GM19240 (cell line): ENCODE data around the gene DDX20.
"Not testable (repeated sequence)": the region's sequence is repeated elsewhere in the genome, so short reads cannot be mapped to it uniquely, and the experiment has no call there.

Experiments
- DNase-seq: peaks from one replicate; pipeline ENCODE4 v3.0.0; 2011; ENCODE audit warnings: low spot score; ENCODE audit not compliant: insufficient read length

DDX20 gene

GRCh38 chr1:111789142-111789541 is 33.4 kb downstream of the DDX20 start:
- no peak for DNase-seq

DNA sequence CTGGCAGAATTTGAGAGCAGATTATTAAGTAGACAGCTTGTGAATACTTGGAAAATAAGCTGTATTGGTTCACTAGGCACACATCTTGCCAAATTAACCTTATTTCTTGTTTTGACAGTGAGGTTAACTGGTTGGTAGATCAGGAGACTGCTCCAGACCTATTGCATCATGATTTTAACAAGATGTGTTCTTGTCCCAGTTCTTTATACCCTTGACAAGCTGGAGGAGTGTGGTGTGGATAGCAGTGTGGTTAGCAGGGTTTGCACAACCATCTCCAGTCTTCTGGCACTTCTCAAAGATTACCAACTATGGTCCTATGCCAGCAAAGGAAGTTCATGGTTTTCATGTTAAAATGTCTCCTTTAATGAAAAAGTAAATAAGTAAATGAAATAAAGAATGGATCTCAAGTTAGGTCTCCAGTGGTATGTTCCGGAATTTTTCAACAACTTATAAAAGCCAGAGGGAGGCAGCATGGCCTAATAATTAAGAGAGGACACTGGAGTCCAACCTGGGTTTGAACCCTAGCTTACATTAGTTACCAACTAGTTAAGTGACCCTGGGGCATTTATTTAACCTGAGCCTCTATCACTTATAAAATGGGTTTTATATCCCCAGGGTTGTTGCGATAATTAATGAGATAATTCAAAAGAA is 34.1 kb downstream of the DDX20 start:
- DNase-seq = no peak

GRCh38 chr1:111791776-111792175 is 36.1 kb downstream of the DDX20 start:
- no peak for DNase-seq

DNA sequence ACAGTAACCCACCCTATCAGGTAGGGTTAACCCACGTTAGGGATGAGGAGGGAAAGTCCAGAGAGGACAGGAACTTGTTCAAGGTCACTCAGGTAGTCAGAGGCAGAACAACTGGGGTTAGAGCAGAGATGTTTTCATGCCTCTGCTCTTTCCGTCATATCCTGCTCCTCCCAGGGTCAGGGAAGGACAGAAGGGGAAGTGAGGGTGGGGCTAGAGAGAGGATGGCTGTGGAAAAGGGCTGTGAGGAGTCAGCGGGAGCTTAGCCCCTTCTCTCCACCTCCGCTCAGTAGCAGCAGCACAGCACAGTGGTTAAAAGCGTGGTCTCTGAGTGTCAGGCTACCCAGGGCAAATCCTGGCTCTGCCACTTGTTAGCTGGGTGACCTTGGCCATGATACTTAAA is 36.5 kb downstream of the DDX20 start:
- no peak for DNase-seq

- DNase-seq = no peak
These were observed 38.2 kb downstream of the DDX20 start for GRCh38 chr1:111793923-111794322.

DNA sequence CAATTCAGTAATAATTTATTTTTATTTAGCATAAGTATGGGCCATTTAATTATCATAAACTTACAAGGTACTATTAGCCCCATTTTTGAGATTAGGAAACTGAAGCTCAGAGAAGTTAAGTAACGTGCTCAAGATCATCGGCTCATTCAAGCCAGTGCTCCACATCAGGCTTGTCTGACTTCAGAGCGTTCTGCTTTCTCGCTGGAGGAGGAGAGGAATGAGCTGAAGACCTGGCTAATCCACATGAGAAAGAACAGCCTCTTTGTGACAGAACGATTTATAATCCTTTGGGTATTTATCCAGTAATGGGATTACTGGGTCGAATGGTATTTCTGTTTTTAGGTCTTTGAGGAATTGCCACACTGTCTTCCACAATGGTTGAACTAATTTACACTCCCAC is 39.7 kb downstream of the DDX20 start:
- no peak for DNase-seq

DNA sequence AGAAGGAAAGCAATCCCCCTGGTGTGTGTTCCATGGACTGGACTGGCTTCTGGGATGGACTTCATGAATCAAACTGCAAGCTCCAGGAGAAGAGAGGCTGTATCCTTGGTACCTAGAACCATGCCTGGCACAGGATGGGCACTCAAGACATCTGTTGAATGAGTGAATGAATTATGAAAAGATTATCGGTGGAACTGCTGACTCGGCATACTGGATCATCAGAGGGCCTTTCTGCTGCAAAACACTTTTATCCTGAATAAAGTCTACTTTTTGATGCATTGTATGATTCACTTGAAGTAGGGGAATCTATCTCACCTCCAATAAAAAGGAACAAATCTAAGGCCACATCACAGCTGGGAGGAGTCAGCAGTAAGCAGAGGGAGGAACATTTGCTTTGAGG is 42.9 kb downstream of the DDX20 start:
- no peak for DNase-seq

DNA sequence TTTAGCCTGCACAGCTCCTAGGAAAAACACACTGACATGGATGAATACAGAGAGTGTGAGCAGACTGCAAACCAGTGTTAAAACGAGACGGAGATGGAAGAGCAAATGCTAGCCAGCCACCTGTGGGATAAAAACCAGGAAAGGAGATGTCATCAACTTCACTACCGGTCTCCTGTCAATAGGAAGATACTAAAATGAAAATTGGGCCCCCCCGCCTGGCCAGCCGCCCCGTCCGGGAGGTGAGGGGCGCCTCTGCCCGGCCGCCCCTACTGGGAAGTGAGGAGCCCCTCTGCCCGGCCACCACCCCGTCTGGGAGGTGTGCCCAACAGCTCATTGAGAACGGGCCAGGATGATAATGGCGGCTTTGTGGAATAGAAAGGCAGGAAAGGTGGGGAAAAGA is 44.0 kb downstream of the DDX20 start:
- not testable (repeated sequence) for DNase-seq

DNA sequence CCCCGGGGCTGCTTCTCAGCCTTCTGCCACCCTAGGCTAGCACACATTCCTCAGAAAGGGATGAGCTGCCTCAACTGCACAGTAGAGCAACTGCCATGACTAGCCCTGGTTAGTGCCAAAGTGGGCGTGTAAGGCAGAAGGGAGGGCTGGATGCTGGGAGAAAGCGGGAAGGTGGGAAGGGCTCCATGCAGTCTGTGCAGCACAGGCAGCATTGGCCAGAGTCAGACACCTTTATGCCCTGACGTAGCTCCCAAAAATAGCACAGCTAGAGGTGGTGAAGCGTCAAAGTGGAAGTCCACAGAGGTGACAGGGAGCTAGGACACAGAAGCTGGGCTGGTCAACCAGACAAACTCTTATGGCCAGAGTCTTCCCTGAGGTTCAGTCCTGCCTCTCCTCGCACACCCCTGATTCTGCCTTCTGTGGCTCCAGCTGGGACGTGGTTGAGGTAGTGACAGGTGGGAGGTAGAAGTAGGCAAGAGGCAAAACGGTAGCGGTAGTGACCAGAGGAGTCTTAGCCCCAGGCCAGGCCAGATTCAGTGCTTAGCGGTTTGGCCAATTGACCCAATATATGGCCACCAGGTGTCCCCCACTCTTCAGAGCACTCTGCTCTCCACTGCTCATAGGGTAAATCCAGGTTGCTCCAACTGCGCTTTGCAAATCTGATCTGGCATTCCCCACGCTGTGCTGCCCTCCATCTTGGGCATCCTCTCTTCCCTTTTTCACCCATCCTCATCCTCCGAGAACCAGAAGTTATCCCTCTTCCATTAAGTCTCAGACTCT is 45.6 kb downstream of the DDX20 start:
- DNase-seq = no peak

DNA sequence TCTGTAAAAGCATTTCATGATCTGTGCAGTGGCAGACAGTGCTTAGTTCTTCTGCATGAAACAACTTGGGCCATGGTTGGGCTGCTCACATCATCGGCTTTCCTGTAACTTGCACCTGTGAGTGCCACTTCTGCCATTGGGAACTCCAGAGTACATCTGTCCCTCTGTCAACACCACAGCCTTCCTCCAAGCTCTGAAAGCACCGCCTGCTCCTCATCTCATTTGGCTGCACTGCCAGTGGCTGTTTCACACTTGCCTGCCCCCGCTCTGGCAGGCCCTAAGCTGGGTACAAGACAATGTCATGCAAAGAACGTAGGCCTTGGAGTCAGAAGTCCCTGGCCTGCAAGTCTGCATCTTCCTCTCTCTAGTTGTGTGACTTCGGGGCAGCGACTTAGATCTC is 46.4 kb downstream of the DDX20 start:
- DNase-seq = no peak

GRCh38 chr1:111802984-111803383 is 47.3 kb downstream of the DDX20 start:
- no peak for DNase-seq

GRCh38 chr1:111803951-111804350 is 48.2 kb downstream of the DDX20 start:
- DNase-seq = no peak

DNA sequence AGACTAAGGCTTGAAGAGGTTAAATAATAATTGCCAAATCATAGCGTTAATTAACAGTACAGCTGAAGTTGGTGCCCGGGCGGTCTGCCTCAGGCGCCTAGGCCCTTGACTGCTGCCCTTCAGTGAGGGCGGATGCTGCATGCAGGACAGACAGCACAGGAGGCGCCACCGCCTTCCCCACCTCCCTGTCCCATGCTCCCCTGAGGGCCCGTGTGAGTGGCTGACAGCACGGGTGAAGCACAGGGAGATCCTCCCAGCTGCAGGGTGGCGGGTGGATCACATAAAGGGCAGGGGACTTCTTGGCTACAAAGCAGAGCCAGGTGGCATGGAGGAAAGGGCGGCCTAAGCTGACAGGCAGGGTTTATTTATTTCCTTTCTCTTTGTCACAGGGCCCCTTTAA is 49.1 kb downstream of the DDX20 start:
- no peak for DNase-seq

DNA sequence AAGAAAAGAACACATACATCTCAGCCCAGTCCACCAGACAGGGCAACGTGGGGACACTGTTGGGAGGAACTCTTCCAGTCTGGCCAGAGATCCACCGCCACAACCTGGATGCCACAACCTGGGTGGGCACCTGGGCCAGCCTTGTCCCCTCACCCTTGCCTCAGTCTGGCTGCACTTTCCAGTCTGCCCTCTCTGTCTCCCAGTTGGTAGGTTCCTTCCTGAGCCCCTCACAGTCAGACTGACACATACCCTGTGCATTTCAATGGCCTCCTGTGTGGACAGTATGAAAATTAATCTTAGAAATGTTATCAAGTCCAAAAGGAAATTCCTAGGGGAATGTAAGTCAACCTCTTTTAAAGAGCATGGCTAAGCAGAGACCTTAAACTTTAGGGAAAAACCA is 49.5 kb downstream of the DDX20 start:
- DNase-seq = no peak

- no peak for DNase-seq
These were observed 56.2 kb downstream of the DDX20 start for GRCh38 chr1:111811891-111812290.

DNA sequence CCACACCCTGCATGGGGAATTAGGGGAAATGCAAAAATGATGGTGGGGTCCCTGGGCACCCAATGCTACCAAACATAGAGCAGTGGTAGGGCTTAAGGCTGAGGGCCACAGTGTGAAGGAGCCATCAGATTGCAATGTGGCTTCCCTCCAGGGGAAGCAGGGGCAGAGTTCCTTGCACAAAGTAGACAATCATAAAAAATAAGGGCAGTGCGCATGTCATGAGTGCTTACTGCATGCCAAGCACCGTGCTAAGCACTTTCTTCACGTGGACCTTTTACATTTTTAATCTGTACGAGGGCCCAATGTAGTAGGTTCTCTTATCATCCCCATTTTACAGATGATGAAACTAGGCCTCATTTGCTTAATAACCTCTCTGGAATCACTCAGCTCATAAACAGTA is 56.6 kb downstream of the DDX20 start:
- DNase-seq = no peak

GRCh38 chr1:111813440-111814304 is 58.0 kb downstream of the DDX20 start:
- DNase-seq = no peak

DNA sequence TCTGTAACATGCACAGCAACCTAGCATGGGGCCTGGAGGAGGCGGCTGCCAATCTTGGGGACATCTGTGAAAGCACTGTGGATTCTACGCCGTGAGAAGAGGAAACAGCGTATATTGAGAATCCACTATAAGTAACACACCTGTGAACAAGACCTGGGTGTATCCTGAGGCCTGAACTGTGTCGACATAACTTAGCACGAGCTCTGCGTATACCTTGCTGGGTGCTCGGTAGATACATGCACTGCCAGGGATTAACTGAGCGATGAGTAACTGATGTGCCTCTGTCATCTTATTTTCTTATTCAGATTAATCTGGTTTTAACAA is 58.6 kb downstream of the DDX20 start:
- no peak for DNase-seq

DNA sequence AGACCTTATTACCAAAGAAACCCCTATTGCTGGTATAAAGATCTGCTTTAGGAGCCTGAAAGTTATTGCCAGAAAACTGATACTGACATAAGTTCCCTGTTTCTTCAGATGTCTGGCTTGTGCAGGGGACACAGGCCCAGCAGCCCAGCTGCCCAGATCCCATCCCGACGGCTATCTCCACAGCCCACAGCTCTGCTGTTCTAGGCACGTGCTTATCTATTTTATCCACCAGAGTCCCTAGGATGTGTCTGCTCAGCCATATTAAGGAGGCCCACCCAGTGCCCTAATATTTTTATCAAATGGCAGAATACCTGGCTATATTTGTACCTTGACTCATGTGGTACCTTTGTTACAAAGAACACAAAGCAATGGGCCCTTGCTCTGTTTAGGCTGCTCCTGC is 58.9 kb downstream of the DDX20 start:
- no peak for DNase-seq
